ENCODE data around the gene SH3YL1.

DNA sequence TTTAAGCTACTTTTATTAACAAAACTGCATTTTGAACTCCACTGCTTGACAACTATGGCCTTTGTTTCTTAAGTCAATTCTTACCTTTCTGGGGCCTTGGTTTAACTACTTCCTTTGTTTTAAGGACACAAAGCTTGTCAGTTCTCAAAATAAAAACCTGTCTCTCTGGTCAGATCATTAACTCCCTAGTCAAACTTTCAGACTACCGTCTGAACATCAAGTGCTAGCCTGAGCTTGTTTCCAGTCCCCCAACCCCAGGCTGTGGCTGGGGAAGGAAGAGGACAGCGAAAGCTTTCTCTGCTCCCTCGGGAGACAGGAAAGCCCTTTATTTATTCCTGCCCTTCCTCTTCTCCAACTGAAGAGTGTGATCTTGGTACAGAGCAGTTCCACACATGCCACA, 1.7 kb downstream of the SH3YL1 start:
- TF ChIP-seq CTCF (IDR thresholded peaks at IDR 0.05; ENCODE audit: insufficient read depth, low read depth, low read length) (no peak), EZH2 (IDR thresholded peaks at IDR 0.05; ENCODE audit: insufficient read depth, low read length) (no peak)
